MM.1S (cell line): ENCODE results near the gene KYNU.

Source experiments
- DNase-seq: peaks from one replicate; pipeline ENCODE4 v3.0.0-alpha.2; 2015
- H2AFZ ChIP-seq: fragments of 300-600 bp; sonication (generic); 2 replicates; pipeline ENCODE4 v1.6.0; 2016; ENCODE audit warnings: antibody characterized with exemption, low read length
- H3F3A ChIP-seq: fragments of 300-600 bp; sonication (generic); 2 replicates; pipeline ENCODE4 v1.6.1; 2016; ENCODE audit warnings: mild to moderate bottlenecking, antibody characterized with exemption, low read length, moderate library complexity, mixed read lengths; ENCODE audit not compliant: insufficient read depth
- H3K27ac ChIP-seq: fragments of 300-600 bp; sonication (generic); 2 replicates; pipeline ENCODE4 v1.5.1; 2016; ENCODE audit warnings: mild to moderate bottlenecking, low read length
- H3K27me3 ChIP-seq: fragments of 300-600 bp; sonication (generic); replicated peaks from 2 replicates; pipeline ENCODE4 v1.6.0; 2016; ENCODE audit warnings: low read length; ENCODE audit not compliant: insufficient read depth
- H3K36me3 ChIP-seq: fragments of 300-600 bp; sonication (generic); replicated peaks from 2 replicates; pipeline ENCODE4 v1.6.1; 2016; ENCODE audit warnings: mild to moderate bottlenecking, low read length, mixed read lengths; ENCODE audit not compliant: insufficient read depth
- H3K4me1 ChIP-seq: fragments of 300-600 bp; sonication (generic); 2 replicates; pipeline ENCODE4 v1.6.1; 2016; ENCODE audit warnings: low read length, mixed read lengths
- H3K4me2 ChIP-seq: fragments of 300-600 bp; sonication (generic); 2 replicates; pipeline ENCODE4 v1.6.0; 2016; ENCODE audit warnings: low read depth, low read length
- H3K4me3 ChIP-seq: fragments of 300-600 bp; sonication (generic); 2 replicates; pipeline ENCODE4 v1.5.1; 2016; ENCODE audit warnings: low read length, mixed read lengths
- H3K79me2 ChIP-seq: fragments of 300-600 bp; sonication (generic); 2 replicates; pipeline ENCODE4 v1.6.1; 2016; ENCODE audit warnings: mixed run types, low read length, mixed read lengths
- H3K9ac ChIP-seq: fragments of 300-600 bp; sonication (generic); 2 replicates; pipeline ENCODE4 v1.6.1; 2016; ENCODE audit warnings: low read length, mixed read lengths
- H3K9me2 ChIP-seq: fragments of 300-600 bp; sonication (generic); replicated peaks from 2 replicates; pipeline ENCODE4 v1.6.1; 2016; ENCODE audit warnings: mild to moderate bottlenecking, low read length, mixed read lengths; ENCODE audit not compliant: insufficient read depth
- H3K9me3 ChIP-seq: fragments of 300-600 bp; sonication (generic); replicated peaks from 2 replicates; pipeline ENCODE4 v1.6.1; 2016; ENCODE audit warnings: mild to moderate bottlenecking, low read length, mixed read lengths; ENCODE audit not compliant: insufficient read depth
- H4K20me1 ChIP-seq: fragments of 300-600 bp; sonication (generic); 2 replicates; pipeline ENCODE4 v1.6.1; 2016; ENCODE audit warnings: mild to moderate bottlenecking, low read length, moderate library complexity, mixed read lengths; ENCODE audit not compliant: insufficient read depth
- CTCF ChIP-seq: fragments of 300-600 bp; sonication (generic); IDR thresholded peaks from 2 replicates; pipeline ENCODE4 v1.5.1; 2016; ENCODE audit warnings: antibody characterized with exemption, low read length, mixed read lengths
- EZH2 ChIP-seq: fragments of 300-600 bp; sonication (generic); optimal IDR thresholded peaks from 2 replicates; pipeline ENCODE3; 2017; ENCODE audit warnings: low read depth, mild to moderate bottlenecking, antibody characterized with exemption, low read length, mixed read lengths
- EZH2phosphoT487 ChIP-seq: fragments of 300-600 bp; sonication (generic); IDR thresholded peaks from 2 replicates; pipeline ENCODE4 v1.6.1; 2018; ENCODE audit warnings: antibody characterized with exemption, low read length

Gene KYNU

DNA sequence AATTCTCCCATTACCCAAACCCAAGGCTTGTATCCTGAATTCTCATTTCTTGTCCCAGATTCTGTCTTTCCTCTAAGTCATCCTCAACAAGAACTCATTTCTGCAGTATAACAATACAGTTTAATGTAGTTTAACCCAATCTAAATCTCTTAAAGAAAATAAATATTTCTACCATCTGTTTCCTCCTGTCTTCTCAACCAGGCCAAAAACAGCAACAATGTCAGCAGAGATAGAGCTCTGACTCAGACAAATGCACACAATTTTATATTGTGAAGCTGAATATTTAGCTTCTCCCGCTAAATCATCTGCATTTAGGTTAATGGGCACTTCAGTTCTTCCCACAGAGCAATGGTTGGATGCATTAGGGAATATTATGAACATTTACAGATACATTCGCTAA, 35.7 kb upstream of the KYNU start:
- H2AFZ ChIP-seq: no peak overlapping the region
- no peaks in the 10 kb centered on the region for H3K79me2 ChIP-seq
- no peaks in the 10 kb centered on the region for H3K4me1 ChIP-seq
- H3F3A ChIP-seq: no peaks in the 10 kb centered on the region
- no peak for TF ChIP-seq EZH2
- no peak for TF ChIP-seq EZH2phosphoT487
- no peak for TF ChIP-seq CTCF
- no peak for DNase-seq
- H3K27ac ChIP-seq: no peak overlapping the region
- H3K27me3 ChIP-seq: no peaks in the 10 kb centered on the region
- no peaks in the 10 kb centered on the region for H4K20me1 ChIP-seq
- no peak overlapping the region for H3K9ac ChIP-seq
- H3K9me3 ChIP-seq: no peaks in the 10 kb centered on the region
- no peaks in the 10 kb centered on the region for H3K9me2 ChIP-seq
- no peak overlapping the region for H3K4me3 ChIP-seq
- H3K36me3 ChIP-seq: no peaks in the 10 kb centered on the region
- H3K4me2 ChIP-seq: no peak overlapping the region

GRCh38 chr2:142842369-142842768, 35.1 kb upstream of the KYNU start:
- no peak for DNase-seq
- H3K36me3 ChIP-seq: no peaks in the 10 kb centered on the region
- H3F3A ChIP-seq: no peaks in the 10 kb centered on the region
- H3K27me3 ChIP-seq: no peaks in the 10 kb centered on the region
- H3K27ac ChIP-seq: no peak overlapping the region
- H3K79me2 ChIP-seq: no peaks in the 10 kb centered on the region
- no peaks in the 10 kb centered on the region for H4K20me1 ChIP-seq
- no peaks in the 10 kb centered on the region for H3K9me3 ChIP-seq
- H3K9ac ChIP-seq: no peak overlapping the region
- no peak overlapping the region for H3K4me3 ChIP-seq
- H3K9me2 ChIP-seq: no peaks in the 10 kb centered on the region
- no peak overlapping the region for H3K4me2 ChIP-seq
- H3K4me1 ChIP-seq: no peaks in the 10 kb centered on the region
- TF ChIP-seq CTCF (no peak), EZH2phosphoT487 (no peak), EZH2 (no peak)
- no peak overlapping the region for H2AFZ ChIP-seq

GRCh38 chr2:142843731-142844130, 33.7 kb upstream of the KYNU start:
- Histone ChIP-seq H3K27ac (no peak overlapping the region), H3F3A (no peaks in the 10 kb centered on the region), H3K9ac (no peak overlapping the region), H3K4me1 (no peaks in the 10 kb centered on the region), H3K27me3 (no peaks in the 10 kb centered on the region), H2AFZ (no peak overlapping the region), H3K9me3 (no peaks in the 10 kb centered on the region), H3K4me3 (no peak overlapping the region), H3K9me2 (no peaks in the 10 kb centered on the region), H3K36me3 (no peaks in the 10 kb centered on the region), H3K79me2 (no peaks in the 10 kb centered on the region), H3K4me2 (no peak overlapping the region), H4K20me1 (no peaks in the 10 kb centered on the region)
- no peak for DNase-seq
- TF ChIP-seq CTCF: no peak
- no peak for TF ChIP-seq EZH2phosphoT487
- no peak for TF ChIP-seq EZH2
